Right cardiac atrium (tissue), 5 donors: ENCODE data around the gene CMSS1. TPM values are rescaled to one million over a fixed set of nuclear protein-coding genes. Genes with fewer than 3 reads are reported as not detected.

ENCODE experiments used
- ATAC-seq, 2 donors: fragments of 200-7000 bp; cut with Tn5 transposase; one replicate each; pipeline versions ENCODE4 v1.8.0 to v1.9.1; 2020; ENCODE audit warnings: moderate library complexity in 2 of 2, mild to moderate bottlenecking in 1 of 2
- DNase-seq, 3 donors: peaks; one replicate each; pipeline ENCODE4 v3.0.0-alpha.2; 2020
- H3K27ac ChIP-seq: one replicate; pipeline ENCODE4 v1.5.1; 2013; ENCODE audit warnings: mild to moderate bottlenecking, low read length, control low read depth, moderate library complexity
- H3K27me3 ChIP-seq: one replicate; pipeline ENCODE4 v1.6.1; 2013; ENCODE audit not compliant: control insufficient read depth, insufficient read depth
- H3K4me1 ChIP-seq: one replicate; pipeline ENCODE4 v1.6.1; 2013; ENCODE audit warnings: low read length; ENCODE audit not compliant: control insufficient read depth, insufficient read depth
- H3K4me3 ChIP-seq: one replicate; pipeline ENCODE4 v1.5.1; 2013; ENCODE audit warnings: low read length, control low read depth
- H3K9me3 ChIP-seq: one replicate; pipeline ENCODE4 v1.6.1; 2013; ENCODE audit warnings: low read length; ENCODE audit not compliant: control insufficient read depth
- WGBS: extraction: QIAGEN DNeasy Blood & Tissue Kit; methylation state at CpG from one replicate; pipeline ENCODE4 v1.1.7; 2013; 5-methylcytosine and 5-hydroxymethylcytosine counted together
- intact Hi-C, 4 donors: fragments of 100-400 bp; cut with DNase I; formaldehyde crosslinking; loops; one replicate each; pipeline versions ENCODE4 v1.11.0 to v1.14.0; 2022 to 2023
- polyA plus RNA-seq: library from polyadenylated mRNA; stranded (reverse); fragments of 200-250 nt; gene quantifications from one replicate; pipeline ENCODE4 v1.2.3, GENCODE V29; 2013
- total RNA-seq, 4 donors: library from RNA; stranded (reverse); fragmentation: NEBNext Ultra II Directional; extraction: Animal tissue kit (Norgen Biotek cat#: 25700); gene quantifications; one replicate each; pipeline ENCODE4 v1.2.1, GENCODE V29; 2021
- donor health status: healthy with polysubstance abuse.
- donor health status: DM: no; HTN: yes; CAD: no.
- donor health status: DM: no; HTN: no; CAD: no.
- donor health status: DM: no; HTN: yes; CAD: no; lungs with severe emphysema.
- donor health status: DM: yes; HTN: yes; CAD: no.

The CMSS1 gene
- total and polyA plus RNA-seq, 5 donors = 18.9 to 33.8 (median 26.6) TPM

DNA sequence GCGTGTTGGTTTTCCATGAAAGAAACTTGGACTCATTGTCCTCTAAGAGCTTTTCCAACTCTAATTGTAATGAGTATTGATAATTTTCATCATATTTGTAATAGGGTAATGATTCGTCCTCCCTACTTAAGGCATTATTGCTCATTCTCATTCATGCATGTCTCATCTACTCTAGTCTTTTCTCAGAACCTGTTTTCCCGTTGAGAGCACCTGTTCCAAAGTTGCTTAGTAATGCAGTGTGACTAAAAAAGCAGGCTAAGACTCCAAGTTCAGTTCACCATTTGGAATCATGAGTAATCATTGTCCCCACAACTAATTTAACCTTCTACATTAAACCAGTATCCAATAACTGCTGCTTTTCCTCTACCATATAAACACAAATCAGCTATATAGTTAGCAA, 212.7 kb downstream of the CMSS1 start:
- H3K27me3 ChIP-seq = no peaks in the 10 kb centered on the region
- peaks cover 1% of the 10 kb centered on the region for H3K4me1 ChIP-seq
- no peak overlapping the region for H3K4me3 ChIP-seq
- no peak overlapping the region for H3K27ac ChIP-seq
- intact Hi-C loops = no loop called here
- ATAC-seq (no peak), DNase-seq (no peak)
- H3K9me3 ChIP-seq = no peaks in the 10 kb centered on the region
- 97% methylated on average over 3 of the region's 3 CpGs for whole genome bisulfite sequencing

DNA sequence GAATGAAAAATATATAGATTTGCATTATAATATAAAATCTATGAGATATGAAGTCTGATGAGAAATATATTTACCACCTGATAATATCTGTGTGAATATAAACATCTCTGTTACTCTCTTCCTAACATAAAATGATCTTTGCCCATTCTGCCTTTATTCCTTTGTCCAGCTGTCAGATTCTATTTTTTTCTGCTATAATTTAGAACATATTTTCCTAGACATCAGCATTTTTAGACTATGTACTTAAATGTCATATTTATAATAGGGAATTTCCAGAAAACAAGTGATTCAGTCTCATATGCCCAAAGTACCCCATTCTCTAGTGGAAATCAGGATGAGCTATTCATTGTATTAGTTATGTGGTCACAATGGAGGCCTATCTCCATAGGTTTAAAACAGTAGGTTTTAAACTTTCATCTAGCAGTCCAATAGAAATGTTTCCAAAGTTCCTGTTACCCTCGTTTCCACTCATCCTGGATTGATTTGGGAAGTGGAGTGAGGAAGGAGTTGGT, 213.3 kb downstream of the CMSS1 start:
- H3K27ac ChIP-seq = no peak overlapping the region
- ATAC-seq (no peak), DNase-seq (no peak)
- no peaks in the 10 kb centered on the region for H3K9me3 ChIP-seq
- H3K27me3 ChIP-seq = no peaks in the 10 kb centered on the region
- intact Hi-C loops = no loop called here
- WGBS = 75% methylated on average over 1 of the region's 1 CpG
- no peak overlapping the region for H3K4me3 ChIP-seq
- peaks cover 1% of the 10 kb centered on the region for H3K4me1 ChIP-seq

DNA sequence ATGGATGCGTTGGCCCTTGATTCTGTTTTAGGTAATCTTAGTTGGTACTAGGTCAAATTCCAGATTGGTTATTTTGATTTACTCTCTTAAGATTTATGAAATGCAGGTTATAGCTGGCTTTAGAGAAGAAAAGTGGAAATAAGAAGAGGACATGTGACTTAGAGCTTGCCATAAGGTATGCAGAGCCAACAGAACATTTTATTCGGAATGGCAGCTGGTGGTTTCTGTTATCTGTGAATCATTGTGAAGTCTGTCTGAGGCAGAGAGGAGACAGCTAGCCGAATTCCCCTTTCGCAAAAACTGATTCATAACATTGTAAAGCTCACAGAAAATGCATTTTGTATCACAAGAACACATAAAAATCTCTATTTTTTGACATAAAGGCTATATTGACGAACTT, 214.6 kb downstream of the CMSS1 start:
- no peak for ATAC-seq
- DNase-seq = no peak
- no peaks in the 10 kb centered on the region for H3K9me3 ChIP-seq
- H3K27ac ChIP-seq = no peak overlapping the region
- WGBS = 68% methylated on average over 5 of the region's 5 CpGs
- H3K4me1 ChIP-seq = peaks cover 1% of the 10 kb centered on the region
- H3K4me3 ChIP-seq = no peak overlapping the region
- intact Hi-C loops = no loop called here
- H3K27me3 ChIP-seq = no peaks in the 10 kb centered on the region

DNA sequence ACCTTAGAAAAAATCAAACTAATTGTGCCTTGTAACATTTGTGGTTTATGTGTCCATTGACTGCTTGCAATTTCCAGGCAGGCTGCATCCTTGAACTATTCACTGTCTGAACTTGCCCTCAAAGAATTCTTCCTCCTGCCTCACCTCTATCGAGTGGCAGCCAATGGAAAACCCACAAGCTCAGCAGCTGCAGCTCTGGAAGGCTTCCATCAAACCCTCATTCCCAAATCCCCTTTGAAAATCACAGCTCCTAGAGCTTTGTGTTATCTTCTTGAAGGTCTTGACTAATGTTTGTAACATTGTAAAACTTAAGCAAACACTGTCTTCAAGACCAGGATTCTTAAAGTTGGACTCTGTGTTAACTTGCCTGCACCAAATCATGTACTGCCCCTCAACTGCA, 215.5 kb downstream of the CMSS1 start:
- 55% methylated on average over 1 of the region's 1 CpG for WGBS
- ATAC-seq = no peak
- DNase-seq = no peak
- H3K4me3 ChIP-seq = no peak overlapping the region
- H3K4me1 ChIP-seq = peaks cover 1% of the 10 kb centered on the region
- no peaks in the 10 kb centered on the region for H3K9me3 ChIP-seq
- no peaks in the 10 kb centered on the region for H3K27me3 ChIP-seq
- intact Hi-C loops = no loop called here
- H3K27ac ChIP-seq = no peak overlapping the region

DNA sequence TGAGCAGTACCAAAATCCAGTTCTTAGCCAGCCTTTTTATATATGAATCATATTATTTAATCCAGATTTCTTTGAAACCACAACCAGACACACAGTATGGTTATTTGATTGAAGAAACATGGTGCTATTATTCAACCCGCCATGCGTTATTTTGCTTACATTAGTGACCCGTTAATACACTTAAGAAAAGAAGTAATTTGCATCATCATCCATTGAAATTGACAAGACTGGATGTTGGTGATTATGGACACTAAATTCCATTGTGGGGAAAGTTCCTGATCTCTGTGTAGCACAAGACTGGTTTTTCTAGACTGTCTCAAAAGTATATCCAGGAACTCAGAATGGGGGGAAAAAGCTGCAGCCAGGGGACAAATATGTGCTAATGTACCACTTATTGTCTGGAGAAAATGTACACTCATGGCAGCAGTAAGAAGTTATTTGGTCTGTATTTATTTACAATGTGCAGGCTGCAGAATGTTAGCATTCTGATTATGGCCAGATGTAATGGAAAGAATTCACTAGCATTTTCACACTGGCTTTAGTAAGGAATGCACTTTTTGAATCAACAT, 216.3 kb downstream of the CMSS1 start:
- DNase-seq = no peak
- H3K9me3 ChIP-seq = no peaks in the 10 kb centered on the region
- H3K4me3 ChIP-seq = no peak overlapping the region
- intact Hi-C loops = no loop called here
- no peaks in the 10 kb centered on the region for H3K27me3 ChIP-seq
- peaks cover 1% of the 10 kb centered on the region for H3K4me1 ChIP-seq
- 98% methylated on average over 3 of the region's 3 CpGs for WGBS
- no peak overlapping the region for H3K27ac ChIP-seq
- ATAC-seq = no peak

DNA sequence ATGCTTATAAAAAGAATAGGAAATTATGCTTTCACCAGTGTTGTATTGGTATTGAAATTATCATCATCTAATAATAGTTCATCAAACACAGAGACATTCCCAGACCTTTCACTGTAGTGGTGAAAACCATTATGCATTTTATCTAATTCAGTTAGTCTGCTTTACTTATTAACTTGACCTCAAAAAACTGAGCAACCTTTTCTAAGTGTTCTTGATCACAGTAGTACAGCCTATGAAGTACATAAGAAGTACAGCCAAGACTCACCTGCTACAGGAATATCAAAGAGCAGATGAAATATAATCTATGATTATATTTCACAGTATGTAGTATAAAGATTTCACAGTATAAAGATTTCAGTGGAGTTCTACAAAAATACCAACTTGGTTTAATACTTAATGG, 221.4 kb downstream of the CMSS1 start:
- DNase-seq (no peak), ATAC-seq (no peak)
- intact Hi-C loops = no loop called here
- H3K9me3 ChIP-seq = no peaks in the 10 kb centered on the region
- H3K27me3 ChIP-seq = no peaks in the 10 kb centered on the region
- no peak overlapping the region for H3K4me3 ChIP-seq
- no peak overlapping the region for H3K27ac ChIP-seq
- peaks cover 2% of the 10 kb centered on the region for H3K4me1 ChIP-seq

DNA sequence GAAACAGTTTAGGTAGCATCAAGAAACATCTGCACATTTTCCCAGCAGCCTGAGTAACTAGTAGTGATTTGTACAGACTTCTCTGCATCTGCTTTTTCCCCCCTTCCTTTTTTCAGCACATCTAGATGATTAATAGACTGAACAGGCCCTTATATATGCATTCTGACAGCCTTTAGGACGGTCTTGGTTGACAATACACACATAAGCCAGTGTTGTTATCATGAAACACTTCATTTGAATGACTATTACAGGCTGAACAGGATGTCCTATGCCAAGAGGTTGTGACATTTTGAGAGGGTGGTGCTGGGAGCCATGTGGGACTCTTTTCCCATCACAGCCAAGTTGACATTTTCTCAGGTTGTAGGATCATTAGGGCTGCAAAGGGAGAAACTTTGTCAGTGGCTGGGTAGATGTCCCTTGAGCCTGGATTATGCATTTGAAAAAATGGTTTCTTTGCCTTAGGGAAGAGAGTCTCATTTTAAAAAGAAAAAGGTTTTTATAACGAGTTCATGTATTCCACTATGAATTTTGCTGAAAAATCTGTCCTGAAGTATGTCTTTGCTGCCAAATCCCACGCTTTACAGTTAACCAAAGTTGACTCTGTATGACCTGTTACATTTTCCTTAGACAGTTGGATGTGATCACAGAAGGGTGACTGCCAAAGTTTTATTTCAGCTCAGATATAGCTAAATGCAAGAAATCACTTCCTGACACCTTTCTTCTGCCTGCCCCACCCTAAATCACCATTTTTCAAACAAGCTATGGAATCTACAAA, 223.0 kb downstream of the CMSS1 start:
- Histone ChIP-seq H3K27me3 (no peaks in the 10 kb centered on the region), H3K27ac (peak overlapping the region; percentile 87), H3K4me1 (peaks cover 3% of the 10 kb centered on the region), H3K4me3 (no peak overlapping the region), H3K9me3 (no peaks in the 10 kb centered on the region)
- DNase-seq = no peak
- ATAC-seq = peak; percentile 89 to 94
- 35% methylated on average over 3 of the region's 3 CpGs for WGBS
- intact Hi-C loops = loop anchor here in 1 of 4 donors (10.0 kb wide), 1 partner anchor 166 kb away; no protein-coding TSS in a partner anchor

DNA sequence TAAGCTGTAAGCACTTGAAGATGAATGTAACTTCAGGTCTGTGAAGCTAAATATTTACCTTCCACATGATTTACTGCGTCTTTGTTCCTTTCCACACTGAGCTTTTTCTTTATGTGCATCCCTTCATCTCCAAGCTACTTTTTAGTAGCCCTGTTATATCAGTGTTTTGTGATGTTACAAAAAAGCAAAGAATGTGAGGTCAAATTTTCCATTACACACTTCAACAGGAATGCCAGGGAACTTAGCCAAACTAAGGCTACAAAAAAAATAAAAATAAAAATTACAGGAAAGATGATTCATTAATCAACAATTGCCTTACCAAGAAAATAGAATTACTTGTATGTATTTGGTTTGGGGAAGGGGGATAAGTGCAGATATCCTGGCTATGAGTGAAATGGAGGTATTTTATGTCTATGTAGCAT, 223.7 kb downstream of the CMSS1 start:
- Histone ChIP-seq H3K27ac (no peak overlapping the region), H3K4me3 (no peak overlapping the region), H3K4me1 (peaks cover 4% of the 10 kb centered on the region), H3K27me3 (no peaks in the 10 kb centered on the region), H3K9me3 (no peaks in the 10 kb centered on the region)
- DNase-seq (no peak), ATAC-seq (peak; percentile 61 to 73)
- 33% methylated on average over 1 of the region's 1 CpG for WGBS
- intact Hi-C loops = loop anchor here in 1 of 4 donors (10.0 kb wide), 1 partner anchor 167 kb away; no protein-coding TSS in a partner anchor

DNA sequence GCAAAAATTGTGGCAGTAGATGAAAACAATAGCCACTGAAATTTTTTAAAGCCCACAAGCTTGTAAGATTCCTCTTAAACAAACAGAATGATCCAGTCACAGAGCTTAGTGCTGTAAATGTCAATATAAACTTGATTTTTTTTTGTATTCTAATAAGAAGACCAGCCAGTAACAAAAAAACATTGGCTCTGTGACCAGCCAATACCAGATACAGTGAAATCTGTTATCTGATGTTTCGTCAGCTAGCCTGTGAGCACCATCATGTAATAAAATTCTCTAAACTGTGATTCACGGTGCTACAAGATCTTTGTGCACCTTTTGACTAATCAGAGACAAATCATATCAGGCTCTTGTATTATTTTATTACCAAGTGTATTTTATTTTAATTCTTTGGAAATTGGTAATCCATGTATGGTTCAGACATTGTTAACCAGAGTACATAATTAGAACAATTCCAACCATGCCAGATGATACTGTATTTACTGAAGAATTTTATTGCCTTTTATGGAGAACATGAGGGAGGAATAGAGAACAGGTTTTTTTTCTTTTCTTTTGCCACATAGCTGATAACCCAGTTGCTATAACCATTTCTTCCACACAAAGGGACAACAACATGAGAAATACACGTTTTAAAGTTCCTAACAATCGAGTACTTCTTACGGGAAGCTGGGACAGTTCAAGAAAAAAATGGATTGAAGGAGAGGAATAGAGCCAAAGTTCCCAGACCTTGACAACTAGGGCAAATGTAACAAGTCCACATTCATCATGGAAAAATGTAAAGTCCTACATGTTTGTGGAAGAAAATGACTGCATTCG, 224.7 kb downstream of the CMSS1 start:
- DNase-seq (no peak), ATAC-seq (peak; percentile 31 to 40)
- H3K27ac ChIP-seq = peak overlapping the region; percentile 75
- H3K9me3 ChIP-seq = no peaks in the 10 kb centered on the region
- 49% methylated on average over 6 of the region's 6 CpGs for WGBS
- intact Hi-C loops = loop anchor here in 1 of 4 donors (10.0 kb wide), 1 partner anchor 168 kb away; no protein-coding TSS in a partner anchor
- peaks cover 8% of the 10 kb centered on the region for H3K4me1 ChIP-seq
- no peaks in the 10 kb centered on the region for H3K27me3 ChIP-seq
- H3K4me3 ChIP-seq = no peak overlapping the region

DNA sequence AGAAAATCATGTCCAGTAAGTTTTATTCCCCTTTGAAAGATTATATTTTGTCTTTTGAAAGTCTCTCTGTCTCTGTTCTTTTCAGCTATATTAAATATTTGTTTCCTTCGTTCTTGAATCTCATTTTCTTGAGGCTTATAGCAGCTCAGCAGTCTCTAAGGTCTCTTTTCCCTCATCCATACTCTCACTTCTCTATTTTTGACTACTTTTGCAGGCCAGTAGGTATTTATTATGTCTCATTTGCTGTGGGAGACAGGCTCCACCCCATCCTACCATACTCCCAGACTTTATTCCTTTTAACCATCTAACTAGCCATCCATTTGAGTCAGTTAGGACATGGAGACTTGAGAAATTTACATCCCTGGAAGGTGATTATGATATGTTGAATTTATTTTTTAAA, 225.6 kb downstream of the CMSS1 start:
- DNase-seq (no peak), ATAC-seq (no peak)
- Histone ChIP-seq H3K4me1 (peaks cover 9% of the 10 kb centered on the region), H3K27me3 (no peaks in the 10 kb centered on the region), H3K27ac (no peak overlapping the region), H3K4me3 (no peak overlapping the region), H3K9me3 (no peaks in the 10 kb centered on the region)
- WGBS = 71% methylated on average over 1 of the region's 1 CpG
- intact Hi-C loops = loop anchor here in 1 of 4 donors (10.0 kb wide), 1 partner anchor 168 kb away; no protein-coding TSS in a partner anchor

DNA sequence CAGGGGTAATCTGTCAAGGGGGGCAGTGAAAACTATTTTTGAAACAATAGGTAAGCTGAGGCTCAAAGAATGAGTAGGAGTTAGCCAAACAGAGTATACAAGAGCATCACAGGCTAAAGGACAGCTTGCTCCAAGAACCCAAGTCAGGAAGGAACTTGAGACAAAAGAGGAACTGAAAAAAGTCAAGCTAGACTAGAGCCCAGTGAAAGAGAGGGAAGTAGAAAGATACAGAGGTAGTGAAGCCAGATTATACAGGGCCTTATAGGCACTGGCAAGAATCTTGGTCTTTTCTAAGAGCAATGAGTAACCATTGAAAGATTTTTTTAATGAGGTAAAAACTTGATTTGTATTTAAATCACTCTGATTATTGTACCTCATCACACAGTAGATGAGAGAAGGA, 226.7 kb downstream of the CMSS1 start:
- DNase-seq (no peak), ATAC-seq (no peak)
- Histone ChIP-seq H3K4me3 (no peak overlapping the region), H3K27ac (no peak overlapping the region), H3K9me3 (no peaks in the 10 kb centered on the region), H3K27me3 (no peaks in the 10 kb centered on the region), H3K4me1 (peaks cover 10% of the 10 kb centered on the region)
- intact Hi-C loops = loop anchor here in 1 of 4 donors (10.0 kb wide), 1 partner anchor 170 kb away; no protein-coding TSS in a partner anchor
